Measurements from ENCODE around the gene DAP.

The DAP gene

GRCh38 chr5:10681731-10682679 is 79.0 kb downstream of the DAP start:
- H3K4me3 ChIP-seq (ENCODE audit: low read depth, low read length) = no peak overlapping the region
- TF ChIP-seq, protein P1, sequence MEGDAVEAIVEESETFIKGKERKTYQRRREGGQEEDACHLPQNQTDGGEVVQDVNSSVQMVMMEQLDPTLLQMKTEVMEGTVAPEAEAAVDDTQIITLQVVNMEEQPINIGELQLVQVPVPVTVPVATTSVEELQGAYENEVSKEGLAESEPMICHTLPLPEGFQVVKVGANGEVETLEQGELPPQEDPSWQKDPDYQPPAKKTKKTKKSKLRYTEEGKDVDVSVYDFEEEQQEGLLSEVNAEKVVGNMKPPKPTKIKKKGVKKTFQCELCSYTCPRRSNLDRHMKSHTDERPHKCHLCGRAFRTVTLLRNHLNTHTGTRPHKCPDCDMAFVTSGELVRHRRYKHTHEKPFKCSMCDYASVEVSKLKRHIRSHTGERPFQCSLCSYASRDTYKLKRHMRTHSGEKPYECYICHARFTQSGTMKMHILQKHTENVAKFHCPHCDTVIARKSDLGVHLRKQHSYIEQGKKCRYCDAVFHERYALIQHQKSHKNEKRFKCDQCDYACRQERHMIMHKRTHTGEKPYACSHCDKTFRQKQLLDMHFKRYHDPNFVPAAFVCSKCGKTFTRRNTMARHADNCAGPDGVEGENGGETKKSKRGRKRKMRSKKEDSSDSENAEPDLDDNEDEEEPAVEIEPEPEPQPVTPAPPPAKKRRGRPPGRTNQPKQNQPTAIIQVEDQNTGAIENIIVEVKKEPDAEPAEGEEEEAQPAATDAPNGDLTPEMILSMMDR (IDR thresholded peaks at IDR 0.05; ENCODE audit: borderline replicate concordance, insufficient read depth, low read depth, low read length) = no peak

DNA sequence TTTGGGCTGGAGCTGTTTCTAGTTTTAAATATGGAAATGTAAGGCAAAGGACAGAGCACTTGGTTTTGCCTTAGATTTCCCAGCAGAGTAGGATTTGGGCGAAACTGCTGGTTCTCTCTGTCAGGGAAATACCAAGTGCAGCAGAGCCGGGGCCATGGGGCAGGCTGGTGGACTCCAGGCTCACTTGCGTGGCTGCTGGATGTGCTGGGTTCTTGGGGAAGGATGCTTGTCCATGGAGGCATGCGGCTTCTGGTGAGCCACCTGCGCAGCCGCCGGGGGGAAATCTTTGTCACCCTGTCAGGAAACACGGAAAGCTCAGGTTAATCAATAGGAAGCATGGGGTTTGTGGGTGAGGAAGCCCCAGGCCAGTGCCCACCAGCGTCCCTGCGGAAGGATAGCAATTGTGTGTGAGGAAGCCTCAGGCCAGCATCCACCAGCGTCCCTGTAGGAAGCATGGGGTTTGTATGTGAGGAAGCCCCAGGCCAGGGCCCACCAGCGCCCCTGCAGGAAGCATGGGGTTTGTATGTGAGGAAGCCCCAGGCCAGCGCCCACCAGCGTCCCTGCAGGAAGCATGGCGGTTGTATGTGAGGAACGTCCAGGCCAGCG is 80.1 kb downstream of the DAP start:
- TF ChIP-seq, protein P1 (IDR thresholded peaks at IDR 0.05; ENCODE audit: borderline replicate concordance, insufficient read depth, low read depth, low read length) = peak; percentile 26; the same call in 1 of the 2 replicates
- no peak overlapping the region for H3K4me3 ChIP-seq (ENCODE audit: low read depth, low read length)

DNA sequence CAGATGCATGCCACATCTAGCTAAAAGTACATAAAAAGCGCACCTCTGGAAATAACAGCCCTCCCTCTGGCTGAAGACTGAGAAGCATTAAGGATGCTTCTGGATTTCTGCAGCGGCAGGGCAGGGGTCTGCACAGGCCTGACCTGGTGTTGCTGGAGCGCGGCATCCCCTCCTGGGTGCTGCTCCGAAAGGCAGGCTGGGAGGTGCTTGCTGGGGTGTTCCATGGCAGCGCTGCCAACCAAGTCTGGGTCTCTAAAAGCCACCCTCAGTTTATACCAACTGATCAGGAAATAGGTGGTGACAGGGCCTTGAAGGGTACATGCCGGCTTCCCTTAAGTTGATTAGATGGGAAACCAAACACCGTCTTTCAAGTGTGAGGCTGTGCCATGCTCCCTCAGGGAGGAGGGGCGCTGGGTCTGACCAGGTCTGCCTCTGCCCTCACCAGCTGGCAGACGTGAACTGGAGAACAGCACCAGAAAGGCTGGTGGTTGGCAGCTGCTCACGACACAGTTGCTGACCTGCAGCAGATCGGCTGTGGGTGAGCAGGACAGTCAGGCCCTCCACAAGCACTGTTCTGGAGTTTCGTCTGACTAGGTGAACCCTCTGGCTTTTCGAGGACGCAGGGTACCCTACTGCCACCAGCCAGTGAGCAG is 81.6 kb downstream of the DAP start:
- TF ChIP-seq, protein P1 (IDR thresholded peaks at IDR 0.05; ENCODE audit: borderline replicate concordance, insufficient read depth, low read depth, low read length) = no peak
- no peak overlapping the region for H3K4me3 ChIP-seq (ENCODE audit: low read depth, low read length)

- TF ChIP-seq, protein P1 (IDR thresholded peaks at IDR 0.05; ENCODE audit: borderline replicate concordance, insufficient read depth, low read depth, low read length) = no peak
- no peak overlapping the region for H3K4me3 ChIP-seq (ENCODE audit: low read depth, low read length)
Observed at GRCh38 chr5:10678244-10678643, 82.8 kb downstream of the DAP start.

GRCh38 chr5:10677533-10677932 is 83.5 kb downstream of the DAP start:
- TF ChIP-seq, protein P1 (IDR thresholded peaks at IDR 0.05; ENCODE audit: borderline replicate concordance, insufficient read depth, low read depth, low read length) = no peak
- H3K4me3 ChIP-seq (ENCODE audit: low read depth, low read length) = no peak overlapping the region

DNA sequence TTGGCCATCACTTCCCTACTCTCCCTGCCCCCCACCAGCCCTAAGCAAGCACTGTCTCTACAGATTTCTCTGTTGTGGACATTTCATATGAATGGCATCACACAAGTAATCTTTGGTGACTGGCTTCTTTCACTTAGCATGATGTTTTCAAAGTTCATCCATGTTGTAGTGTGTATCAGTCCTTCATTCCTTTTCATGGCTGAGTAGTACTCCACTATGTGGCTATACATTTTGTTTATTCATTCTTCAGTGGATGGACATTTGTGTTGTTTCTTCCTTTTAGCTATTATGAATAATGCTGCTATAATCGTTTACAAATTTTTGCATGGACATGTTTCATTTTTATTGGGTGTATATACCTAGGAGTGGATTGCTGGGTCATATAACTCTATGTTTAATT is 84.1 kb downstream of the DAP start:
- TF ChIP-seq, protein P1 (IDR thresholded peaks at IDR 0.05; ENCODE audit: borderline replicate concordance, insufficient read depth, low read depth, low read length) = no peak
- no peak overlapping the region for H3K4me3 ChIP-seq (ENCODE audit: low read depth, low read length)

Data from GM12875 (cell line).